A549 (cell line): ENCODE measurements around the gene SIX6. TPM values are rescaled to one million over a fixed set of nuclear protein-coding genes. Genes with fewer than 3 reads are reported as not detected.

Source experiments
- ATAC-seq, 2 experiments: fragments of 200-7000 bp in 1 of 2; fragments of >200 bp in 1 of 2; cut with Nextera tagmentation in 1 of 2; cut with Tn5 transposase in 1 of 2; 3 replicates each; pipeline versions ENCODE4 v1.8.0 to v1.9.1; 2018 to 2020; ENCODE audit warnings: mild to moderate bottlenecking in 1 of 2, moderate library complexity in 1 of 2
- CTCF ChIA-PET: fragments of 300-600 bp; sonication (Branson Sonifier 250); formaldehyde crosslinking; extraction: SDS; loops from one replicate; lab custom pipeline; 2021; ENCODE audit warnings: antibody characterized with exemption, inconsistent platforms; lab: Yijun Ruan, JAX
- POLR2A ChIA-PET: fragments of 350-600 bp; formaldehyde crosslinking; extraction: SDS; loops from one replicate; lab custom pipeline; 2021; ENCODE audit warnings: antibody characterized with exemption, inconsistent platforms; lab: Yijun Ruan, JAX
- DNase-seq, 2 experiments: peaks; one replicate each; pipeline versions ENCODE4 v3.0.0 to v3.0.0-alpha.2; 2011 to 2016; ENCODE audit warnings: low read depth in 1 of 2, low spot score in 1 of 2
- FAIRE-seq: peaks from 2 replicates; lab custom pipeline; 2011; peaks lifted over from hg19 to GRCh38; lab: Jason Lieb, UNC
- H3K27ac ChIP-seq, 2 experiments: fragments of >200 bp; sonication (Bioruptor Twin); formaldehyde crosslinking; 3 replicates each; pipeline ENCODE4 v1.5.1; 2016 to 2017
- H3K4me1 ChIP-seq: fragments of >200 bp; sonication (Bioruptor Twin); formaldehyde crosslinking; 3 replicates; pipeline ENCODE4 v1.6.1; 2016
- H3K4me2 ChIP-seq: fragments of >200 bp; sonication (Bioruptor Twin); formaldehyde crosslinking; 3 replicates; pipeline ENCODE4 v1.6.1; 2016
- H3K4me3 ChIP-seq: fragments of >200 bp; sonication (Bioruptor Twin); formaldehyde crosslinking; 3 replicates; pipeline ENCODE4 v1.5.1; 2016
- H3K9me3 ChIP-seq: fragments of >200 bp; sonication (Bioruptor Twin); formaldehyde crosslinking; 3 replicates; pipeline ENCODE4 v1.6.1; 2016
- BHLHE40 ChIP-seq: IDR thresholded peaks from 2 replicates; pipeline ENCODE4 v1.6.1; 2012; ENCODE audit warnings: low read depth, low read length, inconsistent platforms
- CBX2 ChIP-seq: fragments of 200-600 bp; sonication (generic); IDR thresholded peaks from 2 replicates; pipeline ENCODE4 v1.6.1; 2016; ENCODE audit warnings: low read depth, mild to moderate bottlenecking, borderline replicate concordance
- CBX8 ChIP-seq: fragments of 200-600 bp; sonication (generic); IDR thresholded peaks from 2 replicates; pipeline ENCODE4 v1.6.1; 2016
- CEBPB ChIP-seq, 2 experiments: fragments of >200 bp in 1 of 2; sonication (Bioruptor Twin) in 1 of 2; formaldehyde crosslinking in 1 of 2; IDR thresholded peaks; 2 replicates each; pipeline ENCODE4 v1.6.1; 2012 to 2016
- CHD2 ChIP-seq: fragments of 150-350 bp; IDR thresholded peaks from 2 replicates; pipeline ENCODE4 v1.6.1; 2014; ENCODE audit warnings: low read length; ENCODE audit not compliant: partially characterized antibody
- EHF ChIP-seq: fragments of 250-450 bp; sonication (Bioruptor Pico); IDR thresholded peaks from 2 replicates; pipeline ENCODE4 v1.5.0; 2020; ENCODE audit warnings: mild to moderate bottlenecking
- EP300 ChIP-seq, 2 experiments: fragments of >200 bp; sonication (Bioruptor Twin); formaldehyde crosslinking; IDR thresholded peaks; 2 replicates in 1 of 2; 3 replicates in 1 of 2; pipeline ENCODE4 v1.6.1; 2016 to 2017
- HEYL ChIP-seq: fragments of 250-450 bp; sonication (Bioruptor Pico); IDR thresholded peaks from 2 replicates; pipeline ENCODE4 v1.8.0; 2021; ENCODE audit warnings: mild to moderate bottlenecking, moderate library complexity
- HOXB5 ChIP-seq: fragments of 250-450 bp; sonication (Bioruptor Pico); IDR thresholded peaks from 2 replicates; pipeline ENCODE4 v1.5.0; 2020; ENCODE audit warnings: mild to moderate bottlenecking, moderate library complexity
- JUN ChIP-seq, 2 experiments: fragments of >200 bp; sonication (Bioruptor Twin); formaldehyde crosslinking; IDR thresholded peaks; 2 replicates in 1 of 2; 3 replicates in 1 of 2; pipeline ENCODE4 v1.6.1; 2016 to 2017
- KDM5A ChIP-seq: fragments of 200-600 bp; sonication (generic); IDR thresholded peaks from 2 replicates; pipeline ENCODE4 v1.6.1; 2016; ENCODE audit warnings: antibody characterized with exemption, mild to moderate bottlenecking
- MAZ ChIP-seq: fragments of 150-350 bp; IDR thresholded peaks from 2 replicates; pipeline ENCODE4 v1.6.1; 2014; ENCODE audit warnings: antibody characterized with exemption, low read depth, low read length, borderline replicate concordance
- NFE2L2 ChIP-seq: fragments of 150-350 bp; conservative IDR thresholded peaks from 2 replicates; pipeline ENCODE4 v1.6.1; 2014; ENCODE audit warnings: low read length
- NR3C1 ChIP-seq: fragments of >200 bp; sonication (Bioruptor Twin); formaldehyde crosslinking; IDR thresholded peaks from 3 replicates; pipeline ENCODE4 v1.6.1; 2017
- PHF8 ChIP-seq: fragments of 200-600 bp; sonication (generic); IDR thresholded peaks from 2 replicates; pipeline ENCODE4 v1.6.1; 2016; ENCODE audit warnings: low read depth, mild to moderate bottlenecking, antibody characterized with exemption, moderate library complexity, borderline replicate concordance
- POLR2A ChIP-seq: IDR thresholded peaks from 2 replicates; pipeline ENCODE4 v1.6.1; 2012; ENCODE audit warnings: mild to moderate bottlenecking, low read length
- RAD21 ChIP-seq, 2 experiments: fragments of >200 bp in 1 of 2; sonication (Bioruptor Twin) in 1 of 2; formaldehyde crosslinking in 1 of 2; IDR thresholded peaks in 1 of 2; conservative IDR thresholded peaks in 1 of 2; 2 replicates in 1 of 2; 3 replicates in 1 of 2; pipeline ENCODE4 v1.6.1; 2012 to 2018; ENCODE audit warnings: inconsistent platforms in 1 of 2
- SMC3 ChIP-seq: fragments of >200 bp; sonication (Bioruptor Twin); formaldehyde crosslinking; IDR thresholded peaks from 3 replicates; pipeline ENCODE4 v1.6.1; 2018; ENCODE audit warnings: inconsistent platforms
- ZNF302 ChIP-seq: fragments of 250-450 bp; sonication (Bioruptor Pico); IDR thresholded peaks from 2 replicates; pipeline ENCODE4 v1.9.0; 2021; ENCODE audit warnings: inconsistent platforms, mild to moderate bottlenecking, moderate library complexity
- WGBS: methylation state at CpG from one replicate; pipeline ENCODE4 v1.1.6; 2017; ENCODE audit errors: missing lambda C conversion rate; 5-methylcytosine and 5-hydroxymethylcytosine counted together
- polyA plus RNA-seq, 4 experiments: library from polyadenylated mRNA; depleted of rRNA in 3 of 4; stranded (reverse); fragments of >200 nt; fragmentation: RNase III in 1 of 4; extraction: RNeasy Plus Mini Kit Qiagen cat#74134 plus additional on column Dnase treatment in 1 of 4; gene quantifications; 2 replicates in 3 of 4; 3 replicates in 1 of 4; pipeline ENCODE4 v1.2.3, GENCODE V29; 2011 to 2017
- TF ChIP-seq, protein P1 (sequence below): fragments of >200 bp; sonication (Bioruptor Twin); formaldehyde crosslinking; IDR thresholded peaks from 3 replicates; pipeline ENCODE4 v1.5.1; 2016
- TF ChIP-seq, protein P2 (sequence below): fragments of 250-450 bp; sonication (Bioruptor Pico); IDR thresholded peaks from 2 replicates; pipeline ENCODE4 v1.5.0; 2021; ENCODE audit warnings: mild to moderate bottlenecking, moderate library complexity, borderline replicate concordance
- TF ChIP-seq, protein P3 (sequence below): IDR thresholded peaks from 2 replicates; pipeline ENCODE4 v1.6.1; 2012
- TF ChIP-seq, protein P4 (sequence below): IDR thresholded peaks from 2 replicates; pipeline ENCODE4 v1.6.1; 2012; ENCODE audit warnings: low read depth, borderline replicate concordance

SIX6 gene
- polyA plus RNA-seq, 2 of the 4 experiments (the other 2 are of a cell fraction) = not detected

DNA sequence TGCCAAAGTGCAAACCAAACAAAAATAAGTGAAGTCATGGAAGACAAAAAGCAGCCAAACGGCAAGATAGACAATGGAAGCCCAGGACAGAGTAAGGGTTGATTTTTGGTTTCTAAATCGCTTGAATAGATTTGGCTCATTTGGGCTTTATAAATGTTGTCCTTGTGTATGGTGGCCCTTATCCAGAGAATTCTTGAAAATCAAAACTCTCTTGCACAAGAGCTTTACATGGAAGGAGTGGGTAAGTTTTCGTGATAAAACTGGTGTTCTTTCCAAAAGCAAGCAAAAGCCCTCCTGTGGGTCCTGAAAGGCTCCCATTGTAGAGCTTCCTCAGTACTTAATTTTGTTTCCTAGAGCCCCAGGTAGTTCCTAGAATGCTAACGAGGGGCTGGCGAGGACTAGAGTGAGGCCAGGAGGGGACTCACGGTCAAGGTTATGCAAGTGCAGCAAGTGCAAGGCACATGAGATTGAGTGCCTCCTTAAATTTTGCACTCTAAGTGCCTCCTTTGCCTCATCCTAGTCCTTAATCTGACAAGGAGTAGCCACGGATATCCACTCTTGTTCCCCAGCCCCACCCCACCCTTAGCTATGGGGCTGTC is 4.1 kb downstream of the SIX6 start:
- no peak for DNase-seq
- TF ChIP-seq MAZ (no peak), CBX2 (no peak), ZNF302 (no peak), KDM5A (no peak), NR3C1 (no peak)
- 41% methylated on average over 7 of the region's 7 CpGs for WGBS
- no peak overlapping the region for H3K27ac ChIP-seq
- no peak for ATAC-seq
- H3K9me3 ChIP-seq = no peaks in the 10 kb centered on the region
- no peak overlapping the region for H3K4me3 ChIP-seq
- CTCF ChIA-PET = interaction anchor here (1.5 kb wide), 1 partner anchor 185 kb away, joined by 3 read pairs; no protein-coding TSS in a partner anchor
- no peak for FAIRE-seq
- H3K4me2 ChIP-seq = no peak overlapping the region
- POLR2A ChIA-PET = no interaction called here
- H3K4me1 ChIP-seq = no peaks in the 10 kb centered on the region

DNA sequence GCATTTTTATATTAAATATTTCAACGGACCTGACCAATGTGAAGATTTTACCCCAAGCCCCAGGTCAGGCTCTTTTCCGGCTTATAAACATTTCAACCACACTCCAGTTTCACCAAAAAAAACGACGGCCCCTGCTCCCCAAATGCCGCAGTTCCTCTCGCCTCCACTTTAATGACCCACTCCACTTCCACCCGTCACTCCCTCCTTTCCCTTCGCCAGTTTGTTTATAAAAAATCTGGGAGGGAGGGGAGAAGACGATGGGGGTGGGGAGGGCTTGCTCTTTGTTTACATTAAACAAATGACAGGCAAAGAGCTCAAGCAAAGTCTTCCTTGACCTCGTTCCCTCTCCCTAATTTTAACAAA is 5.4 kb downstream of the SIX6 start:
- ATAC-seq = peak; percentile 29 to 31; a peak in 3 of 6 replicates

DNA sequence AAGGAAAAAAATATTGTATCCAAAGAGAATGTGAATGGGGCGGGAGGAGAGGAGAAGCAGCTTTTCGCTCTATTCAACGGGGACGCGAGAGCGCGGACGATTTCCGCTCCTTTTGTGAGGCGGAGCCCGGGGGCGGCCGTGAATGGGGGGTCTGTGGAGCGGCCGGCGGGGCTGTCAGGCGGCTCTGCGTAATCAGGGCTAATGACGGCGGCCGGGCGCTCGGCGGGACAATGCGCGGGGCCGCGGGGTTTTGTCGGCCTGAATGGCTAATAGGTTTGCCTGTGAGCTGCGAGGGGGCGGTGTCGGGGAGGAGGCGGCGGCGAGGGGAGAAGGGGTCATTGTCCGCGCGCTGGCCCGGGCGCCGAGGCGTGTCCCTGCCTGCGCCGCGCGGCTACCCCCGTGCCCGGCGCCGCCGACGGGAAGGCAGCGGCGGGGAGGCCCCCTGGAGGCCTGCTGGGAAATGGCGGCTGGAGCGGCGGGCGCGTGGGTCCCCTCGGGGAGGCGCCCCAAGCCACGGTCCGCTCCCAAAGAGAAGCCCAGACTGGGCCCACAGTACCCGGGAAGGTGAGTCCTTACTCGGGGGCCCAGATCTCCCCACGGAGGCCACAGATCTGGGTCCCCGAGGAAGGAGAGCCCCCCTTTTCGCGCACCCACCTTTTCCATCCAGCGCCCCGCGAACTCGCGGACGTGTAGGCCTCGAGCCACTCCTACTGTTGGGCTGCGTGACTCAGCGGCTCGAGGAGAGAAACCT is 6.0 kb downstream of the SIX6 start:
- ChIA-PET POLR2A (no interaction called here), CTCF (interaction anchor here (0.6 to 1.2 kb wide), 5 partner anchors 11 to 754 kb away, joined by 3 to 6 read pairs (median 3); no protein-coding TSS in a partner anchor)
- FAIRE-seq (no peak), DNase-seq (peak; percentile 17 to 51), ATAC-seq (peak; percentile 92 to 96)
- 27% methylated on average over 44 of the region's 79 CpGs for WGBS
- Histone ChIP-seq H3K4me3 (peak overlapping the region; percentile 62), H3K4me1 (no peaks in the 10 kb centered on the region), H3K9me3 (no peaks in the 10 kb centered on the region), H3K27ac (peak overlapping the region; percentile 34 to 77; a peak in 4 of 6 replicates), H3K4me2 (peak overlapping the region; percentile 99)
- TF ChIP-seq ZNF302 (no peak), NFE2L2 (no peak), POLR2A (no peak), PHF8 (no peak), HEYL (no peak), BHLHE40 (no peak), RAD21 (conservative IDR thresholded peaks at IDR 0.05 in 1 of 2, IDR thresholded peaks at IDR 0.05 in 1 of 2) (peak; percentile 32 to 39; a peak in 4 of 5 replicates), HOXB5 (no peak), CHD2 (no peak), EP300 (IDR thresholded peaks at IDR 0.05) (no peak), JUN (IDR thresholded peaks at IDR 0.05) (0 out of 5 replicates have a peak, but pooled peaks of 1 of the 2 experiments have one; percentile 25), EHF (CRISPR knock-in tag) (no peak), CBX8 (no peak), SMC3 (peak; percentile 12; the same call in 1 of the 3 replicates), CBX2 (no peak)
- TF ChIP-seq, protein P1, sequence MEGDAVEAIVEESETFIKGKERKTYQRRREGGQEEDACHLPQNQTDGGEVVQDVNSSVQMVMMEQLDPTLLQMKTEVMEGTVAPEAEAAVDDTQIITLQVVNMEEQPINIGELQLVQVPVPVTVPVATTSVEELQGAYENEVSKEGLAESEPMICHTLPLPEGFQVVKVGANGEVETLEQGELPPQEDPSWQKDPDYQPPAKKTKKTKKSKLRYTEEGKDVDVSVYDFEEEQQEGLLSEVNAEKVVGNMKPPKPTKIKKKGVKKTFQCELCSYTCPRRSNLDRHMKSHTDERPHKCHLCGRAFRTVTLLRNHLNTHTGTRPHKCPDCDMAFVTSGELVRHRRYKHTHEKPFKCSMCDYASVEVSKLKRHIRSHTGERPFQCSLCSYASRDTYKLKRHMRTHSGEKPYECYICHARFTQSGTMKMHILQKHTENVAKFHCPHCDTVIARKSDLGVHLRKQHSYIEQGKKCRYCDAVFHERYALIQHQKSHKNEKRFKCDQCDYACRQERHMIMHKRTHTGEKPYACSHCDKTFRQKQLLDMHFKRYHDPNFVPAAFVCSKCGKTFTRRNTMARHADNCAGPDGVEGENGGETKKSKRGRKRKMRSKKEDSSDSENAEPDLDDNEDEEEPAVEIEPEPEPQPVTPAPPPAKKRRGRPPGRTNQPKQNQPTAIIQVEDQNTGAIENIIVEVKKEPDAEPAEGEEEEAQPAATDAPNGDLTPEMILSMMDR = peak; percentile 62
- TF ChIP-seq, protein P2, sequence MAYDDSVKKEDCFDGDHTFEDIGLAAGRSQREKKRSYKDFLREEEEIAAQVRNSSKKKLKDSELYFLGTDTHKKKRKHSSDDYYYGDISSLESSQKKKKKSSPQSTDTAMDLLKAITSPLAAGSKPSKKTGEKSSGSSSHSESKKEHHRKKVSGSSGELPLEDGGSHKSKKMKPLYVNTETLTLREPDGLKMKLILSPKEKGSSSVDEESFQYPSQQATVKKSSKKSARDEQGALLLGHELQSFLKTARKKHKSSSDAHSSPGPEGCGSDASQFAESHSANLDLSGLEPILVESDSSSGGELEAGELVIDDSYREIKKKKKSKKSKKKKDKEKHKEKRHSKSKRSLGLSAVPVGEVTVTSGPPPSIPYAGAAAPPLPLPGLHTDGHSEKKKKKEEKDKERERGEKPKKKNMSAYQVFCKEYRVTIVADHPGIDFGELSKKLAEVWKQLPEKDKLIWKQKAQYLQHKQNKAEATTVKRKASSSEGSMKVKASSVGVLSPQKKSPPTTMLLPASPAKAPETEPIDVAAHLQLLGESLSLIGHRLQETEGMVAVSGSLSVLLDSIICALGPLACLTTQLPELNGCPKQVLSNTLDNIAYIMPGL (CRISPR knock-in tag) = no peak
- TF ChIP-seq, protein P3, sequence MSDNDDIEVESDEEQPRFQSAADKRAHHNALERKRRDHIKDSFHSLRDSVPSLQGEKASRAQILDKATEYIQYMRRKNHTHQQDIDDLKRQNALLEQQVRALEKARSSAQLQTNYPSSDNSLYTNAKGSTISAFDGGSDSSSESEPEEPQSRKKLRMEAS = 0 out of 2 replicates have a peak, but pooled peaks have one; percentile 28

More for the DNA sequence above, 5.4 kb downstream of the SIX6 start:
- WGBS = under 1% methylated on average over 10 of the region's 10 CpGs
- Histone ChIP-seq H3K27ac (peak overlapping the region; percentile 34 to 77; a peak in 4 of 6 replicates), H3K4me2 (peak overlapping the region; percentile 99), H3K9me3 (no peaks in the 10 kb centered on the region), H3K4me1 (no peaks in the 10 kb centered on the region), H3K4me3 (peak overlapping the region; percentile 62)
- ChIA-PET CTCF (interaction anchor here (0.7 to 1.2 kb wide), 3 partner anchors 11 to 218 kb away, joined by 3 to 6 read pairs (median 4); no protein-coding TSS in a partner anchor), POLR2A (no interaction called here)
- peak in 1 of 2 experiments; percentile 5 for DNase-seq
- no peak for FAIRE-seq
- TF ChIP-seq CEBPB (IDR thresholded peaks at IDR 0.05) = no peak
- TF ChIP-seq, protein P4, sequence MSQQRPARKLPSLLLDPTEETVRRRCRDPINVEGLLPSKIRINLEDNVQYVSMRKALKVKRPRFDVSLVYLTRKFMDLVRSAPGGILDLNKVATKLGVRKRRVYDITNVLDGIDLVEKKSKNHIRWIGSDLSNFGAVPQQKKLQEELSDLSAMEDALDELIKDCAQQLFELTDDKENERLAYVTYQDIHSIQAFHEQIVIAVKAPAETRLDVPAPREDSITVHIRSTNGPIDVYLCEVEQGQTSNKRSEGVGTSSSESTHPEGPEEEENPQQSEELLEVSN = no peak
- no peak for TF ChIP-seq ZNF302
- TF ChIP-seq CBX2 = no peak
